TTC549 (cell line): ENCODE measurements around the gene MMUT.
A peak's percentile ranks its signal among the peaks of the same experiment; 100 is the strongest.
"Not testable (repeated sequence)": the region's sequence is repeated elsewhere in the genome, so short reads cannot be mapped to it uniquely, and the experiment has no call there.

Experiments used
- FAIRE-seq: peaks from 2 replicates; lab custom pipeline; 2012; peaks lifted over from hg19 to GRCh38; lab: Jason Lieb, UNC

MMUT gene

GRCh38 chr6:49416195-49416594, 46.9 kb downstream of the MMUT start:
- no peak for FAIRE-seq

- FAIRE-seq = no peak
These were observed 47.7 kb downstream of the MMUT start for GRCh38 chr6:49415358-49415757.

- no peak for FAIRE-seq
These were observed 52.5 kb downstream of the MMUT start for GRCh38 chr6:49410564-49410963.

DNA sequence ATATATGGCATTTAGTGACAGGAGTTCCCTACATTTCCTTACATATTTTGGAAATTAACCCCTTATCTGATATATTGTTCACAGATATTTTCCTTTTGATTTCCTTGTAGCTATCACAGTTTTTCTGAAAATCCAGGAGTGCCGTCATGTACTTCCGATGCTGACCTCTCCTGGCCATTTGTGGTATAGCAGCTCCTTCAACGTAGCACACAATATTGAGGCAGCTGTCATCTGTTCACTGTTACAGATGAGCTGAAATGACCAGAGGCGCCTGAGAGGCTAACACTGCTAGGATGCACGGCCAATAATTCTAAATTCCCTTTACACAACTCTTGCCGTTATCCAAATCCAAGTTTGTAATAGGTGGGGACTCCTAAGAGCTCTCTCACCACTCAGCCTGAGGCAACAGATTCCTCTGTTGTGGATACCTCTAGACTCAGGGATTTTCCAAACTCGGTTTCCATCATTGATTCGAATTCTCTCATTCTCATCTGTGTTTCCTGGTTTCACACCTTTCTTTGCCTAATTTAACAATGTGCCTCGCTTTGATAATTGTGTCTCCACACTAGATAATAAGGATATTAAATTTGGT, 53.0 kb downstream of the MMUT start:
- peak; percentile 77 for FAIRE-seq

GRCh38 chr6:49406250-49406970, 56.6 kb downstream of the MMUT start:
- no peak for FAIRE-seq

- FAIRE-seq = no peak
These were observed 62.0 kb downstream of the MMUT start for GRCh38 chr6:49401063-49401462.

DNA sequence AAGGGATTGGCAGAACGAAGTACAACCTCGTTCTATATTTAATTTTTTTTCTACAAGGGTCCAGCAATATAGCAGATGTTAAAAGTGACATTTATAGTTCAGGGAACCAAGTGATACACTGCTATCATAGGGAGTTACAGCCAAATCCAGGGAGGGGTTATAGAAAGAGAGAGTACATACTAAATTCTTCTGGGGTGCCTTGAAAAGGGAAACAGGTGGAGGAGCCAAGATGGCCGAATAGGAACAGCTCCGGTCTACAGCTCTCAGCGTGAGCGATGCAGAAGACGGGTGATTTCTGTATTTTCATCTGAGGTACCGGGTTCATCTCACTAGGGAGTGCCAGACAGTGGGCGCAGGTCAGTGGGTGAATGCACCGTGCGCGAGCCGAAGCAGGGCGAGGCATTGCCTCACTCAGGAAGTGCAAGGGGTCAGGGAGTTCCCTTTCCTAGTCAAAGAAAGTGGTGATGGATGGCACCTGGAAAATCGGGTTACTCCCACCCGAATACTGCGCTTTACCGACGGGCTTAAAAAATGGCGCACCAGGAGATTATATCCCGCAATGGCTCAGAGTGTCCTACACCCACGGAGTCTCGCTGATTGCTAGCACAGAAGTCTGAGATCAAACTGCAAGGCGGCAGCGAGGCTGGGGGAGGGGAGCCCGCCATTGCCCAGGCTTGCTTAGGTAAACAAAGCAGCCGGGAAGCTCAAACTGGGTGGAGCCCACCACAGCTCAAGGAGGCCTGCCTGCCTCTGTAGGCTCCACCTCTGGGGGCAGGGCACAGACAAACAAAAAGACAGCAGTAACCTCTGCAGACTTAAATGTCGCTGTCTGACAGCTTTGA, 76.2 kb downstream of the MMUT start:
- FAIRE-seq = not testable (repeated sequence)

DNA sequence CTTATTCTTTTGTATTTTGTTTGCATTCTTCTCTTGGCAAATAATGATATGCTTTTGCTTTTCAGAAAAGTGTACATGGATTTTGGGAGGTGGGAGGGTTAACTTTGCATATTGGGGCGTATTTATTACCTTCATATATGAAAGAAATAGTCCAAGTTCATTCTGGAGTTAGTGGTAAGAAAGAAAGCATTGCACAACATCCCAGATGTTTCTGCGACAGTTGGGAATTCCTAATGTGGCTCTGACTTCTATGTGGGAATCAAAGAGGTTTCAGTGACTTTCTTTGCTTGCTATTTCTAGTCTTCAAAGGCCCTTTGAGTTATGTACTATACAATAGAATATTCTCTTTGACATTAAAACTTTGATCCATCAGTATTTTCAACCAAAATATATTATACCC, 78.1 kb downstream of the MMUT start:
- no peak for FAIRE-seq
